GM21515 (cell line): Measurements from ENCODE around the gene EIPR1.
"Not testable (repeated sequence)": the region's sequence is repeated elsewhere in the genome, so short reads cannot be mapped to it uniquely, and the experiment has no call there.

Experiments
- ATAC-seq: cut with Tn5 transposase; IDR thresholded peaks from one replicate; pipeline ENCODE4 v1.9.1; 2021; ENCODE audit not compliant: unreplicated experiment

The EIPR1 gene

DNA sequence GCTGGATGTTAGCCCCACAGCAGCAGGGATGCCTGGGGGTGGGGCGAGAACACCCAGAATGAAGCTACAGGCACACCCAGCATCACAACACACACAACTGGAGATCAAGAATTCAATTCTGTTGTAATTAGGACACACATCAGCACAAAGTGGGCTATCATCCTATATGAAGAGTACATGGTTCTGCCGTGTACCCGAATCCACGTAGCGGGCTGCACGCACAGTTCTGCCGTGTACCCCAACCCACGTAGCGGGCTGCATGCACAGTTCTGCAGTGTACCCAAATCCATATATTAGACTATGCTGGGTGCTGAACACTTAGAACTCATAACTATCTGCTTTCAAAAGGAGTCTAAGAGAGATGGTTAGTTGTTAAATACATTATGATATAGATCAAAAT lies 86.5 kb downstream of the EIPR1 start:
- ATAC-seq, result no peak

DNA sequence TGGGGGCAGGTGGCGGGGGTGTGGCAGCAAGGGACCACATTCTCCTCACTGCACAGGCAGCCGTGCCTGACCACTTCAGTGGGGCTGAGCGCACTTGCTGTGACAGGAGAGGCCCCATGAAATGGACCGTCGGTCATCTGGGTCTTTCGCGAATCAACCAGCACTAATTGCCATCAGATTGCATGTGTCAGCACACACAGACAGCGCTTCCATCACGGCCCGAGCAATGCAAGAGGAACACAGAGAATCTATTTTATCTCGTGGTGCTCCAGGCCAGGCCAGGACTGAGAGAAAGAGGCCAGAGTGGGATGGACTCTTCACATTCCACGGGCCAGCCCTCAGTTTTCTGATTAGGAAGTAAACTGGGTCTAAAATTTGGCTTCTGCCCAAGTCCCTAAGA lies 87.0 kb downstream of the EIPR1 start:
- no peak for ATAC-seq

DNA sequence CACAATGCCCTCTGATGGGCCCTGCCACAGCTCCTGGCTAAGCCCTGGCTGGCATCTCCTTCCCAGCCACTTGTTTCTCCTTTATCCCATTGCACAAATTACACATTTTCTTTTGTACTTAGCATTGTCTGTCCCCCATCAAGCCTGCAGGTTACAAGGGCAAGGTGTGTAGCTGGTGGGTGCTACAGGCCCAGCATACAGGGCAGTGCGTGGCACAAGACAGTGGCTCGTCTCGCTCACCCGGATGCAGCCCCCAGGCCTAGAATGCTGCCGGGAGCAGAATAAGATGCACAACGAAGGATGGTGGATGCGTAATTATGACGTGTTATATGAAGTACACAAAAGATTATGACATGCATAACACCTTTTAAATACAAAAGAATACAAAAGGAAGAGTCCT lies 87.6 kb downstream of the EIPR1 start:
- ATAC-seq, result no peak

DNA sequence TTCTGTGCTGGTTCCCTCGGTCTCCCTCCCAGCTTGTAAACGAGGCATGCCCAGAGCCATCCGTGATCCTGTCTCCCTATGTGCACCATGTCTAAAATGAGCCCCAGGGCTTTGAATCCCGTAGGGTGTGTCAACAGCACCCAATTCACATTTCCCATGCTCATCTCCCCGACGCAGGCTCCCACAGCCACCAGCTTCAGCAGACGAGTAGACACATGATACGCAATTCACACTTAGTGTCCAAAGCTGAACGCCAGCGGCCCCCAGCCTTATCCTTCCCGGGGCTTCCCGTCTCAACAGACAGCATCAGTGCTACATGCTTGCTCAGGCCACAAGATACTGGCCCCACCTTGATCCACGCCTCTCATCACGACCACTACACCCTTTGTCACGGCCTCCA lies 88.1 kb downstream of the EIPR1 start:
- no peak for ATAC-seq

DNA sequence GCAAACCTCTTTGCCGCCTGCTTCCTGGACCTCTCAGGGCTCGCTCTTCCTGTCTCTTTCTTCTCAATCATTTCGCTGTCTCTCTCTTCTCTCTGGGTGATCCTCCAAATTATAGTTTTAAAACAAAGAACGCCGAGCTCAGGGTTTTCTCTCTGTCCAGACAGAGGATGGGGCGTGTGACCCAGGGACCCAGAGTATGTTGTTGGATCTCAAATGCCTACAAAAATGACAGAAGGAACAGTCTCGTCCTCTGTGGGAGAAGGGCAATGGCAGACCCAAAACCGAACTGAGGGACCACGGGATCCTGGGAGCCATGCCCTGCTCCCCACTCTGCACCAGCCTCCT lies 88.5 kb downstream of the EIPR1 start:
- no peak for ATAC-seq

DNA sequence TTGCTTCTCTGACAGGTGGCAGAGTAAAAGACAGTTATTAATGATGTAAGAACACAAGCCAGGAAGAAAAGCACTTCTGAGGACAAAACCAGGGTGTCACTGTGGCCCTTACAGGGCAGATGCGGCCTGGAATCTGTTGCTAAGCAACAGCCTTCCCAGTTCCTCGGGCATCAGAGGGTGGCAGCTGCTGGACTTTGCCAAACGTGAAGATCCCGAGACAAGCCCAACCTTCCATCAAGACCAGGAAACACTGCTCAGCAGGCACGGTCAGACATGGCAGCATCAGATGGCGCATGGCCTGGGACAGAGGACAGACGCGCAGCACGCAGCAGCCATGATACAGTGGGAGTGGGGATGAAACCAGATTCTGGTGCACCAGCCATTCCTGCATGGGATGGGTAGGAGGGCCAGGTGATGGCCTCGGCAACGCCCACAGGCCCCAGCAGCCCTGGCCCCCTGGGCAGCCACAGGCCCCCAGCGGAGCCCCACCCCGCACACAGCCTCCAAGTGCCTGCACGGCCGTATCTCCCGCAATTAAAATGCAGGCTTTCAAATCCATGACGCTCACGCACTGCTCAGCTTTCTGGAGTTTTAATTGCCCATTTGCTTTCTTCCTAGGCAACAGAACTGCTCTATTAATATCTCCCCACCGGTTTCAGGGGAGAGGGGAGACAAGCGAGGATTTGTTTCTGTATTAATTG lies 89.0 kb downstream of the EIPR1 start:
- ATAC-seq, result no peak

DNA sequence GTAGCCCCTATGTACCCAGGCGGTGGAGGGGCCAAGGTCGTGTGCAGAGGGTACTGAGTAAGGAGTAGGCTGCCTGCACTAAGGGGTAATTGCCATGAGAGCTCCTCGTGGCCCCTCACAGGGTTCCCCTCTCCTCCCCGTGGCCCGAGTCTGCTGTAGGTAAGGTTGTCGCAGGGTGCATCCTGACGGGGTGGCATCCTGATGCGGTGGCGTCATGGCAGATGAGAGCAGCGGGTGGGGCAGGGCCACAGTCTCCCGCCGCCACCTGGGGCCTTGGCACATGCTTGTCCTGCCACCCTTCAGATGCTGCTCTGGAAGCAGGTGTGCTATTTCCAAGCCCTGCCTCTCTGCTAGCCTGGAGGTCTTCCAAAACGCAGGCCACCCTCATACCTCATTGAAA lies 89.7 kb downstream of the EIPR1 start:
- ATAC-seq, result no peak

DNA sequence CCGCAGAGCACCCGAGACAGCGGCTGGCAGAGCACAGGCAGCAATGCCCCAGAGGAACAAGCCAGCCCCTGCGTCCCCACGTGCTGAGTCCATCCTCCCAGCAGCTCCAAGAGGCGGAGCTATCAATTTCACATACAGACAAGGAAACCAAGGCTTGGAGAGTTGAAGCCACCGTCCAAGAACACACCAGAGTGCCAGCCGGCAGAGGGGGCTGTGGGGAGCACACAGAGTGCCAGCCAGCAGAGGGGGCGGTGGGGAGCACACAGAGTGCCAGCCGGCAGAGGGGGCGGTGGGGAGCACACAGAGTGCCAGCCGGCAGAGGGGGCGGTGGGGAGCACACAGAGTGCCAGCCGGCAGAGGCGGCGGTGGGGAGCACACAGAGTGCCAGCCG lies 91.0 kb downstream of the EIPR1 start:
- not testable (repeated sequence) for ATAC-seq

DNA sequence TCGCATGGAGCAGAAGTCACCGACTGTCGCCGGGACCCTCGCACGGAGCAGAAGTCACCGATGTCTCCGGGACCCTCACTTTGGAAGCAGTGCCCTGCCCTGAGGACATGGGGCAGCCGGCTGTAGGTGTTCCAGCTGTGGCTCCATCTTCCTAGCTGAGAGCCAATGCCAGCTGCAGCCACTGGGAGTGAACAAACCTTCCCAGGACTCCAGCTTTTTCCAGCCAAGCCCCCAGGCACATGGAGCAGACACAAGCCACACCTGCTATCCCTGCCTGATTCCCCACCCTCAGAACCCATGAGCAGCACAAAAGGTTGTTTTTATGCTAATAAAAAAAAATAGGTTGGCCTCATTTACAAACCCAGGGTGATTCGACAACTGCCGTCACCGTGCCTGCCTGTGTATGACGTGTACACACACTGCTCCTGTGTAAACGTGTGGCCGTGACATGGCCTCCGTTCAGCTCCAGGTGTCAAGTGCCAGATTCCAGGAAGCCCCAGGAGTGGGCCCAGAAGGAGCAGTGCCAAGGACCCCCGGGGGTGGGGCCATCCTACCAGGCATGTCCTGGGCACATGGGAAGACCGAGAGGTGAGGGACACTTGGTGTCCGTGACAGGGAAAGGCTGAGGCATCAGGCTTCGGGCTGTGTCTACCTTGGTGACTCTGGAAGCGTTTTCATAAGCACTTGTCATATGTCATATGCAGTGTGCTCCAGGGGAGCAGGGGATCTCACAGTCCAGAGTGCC lies 91.5 kb downstream of the EIPR1 start:
- no peak for ATAC-seq

DNA sequence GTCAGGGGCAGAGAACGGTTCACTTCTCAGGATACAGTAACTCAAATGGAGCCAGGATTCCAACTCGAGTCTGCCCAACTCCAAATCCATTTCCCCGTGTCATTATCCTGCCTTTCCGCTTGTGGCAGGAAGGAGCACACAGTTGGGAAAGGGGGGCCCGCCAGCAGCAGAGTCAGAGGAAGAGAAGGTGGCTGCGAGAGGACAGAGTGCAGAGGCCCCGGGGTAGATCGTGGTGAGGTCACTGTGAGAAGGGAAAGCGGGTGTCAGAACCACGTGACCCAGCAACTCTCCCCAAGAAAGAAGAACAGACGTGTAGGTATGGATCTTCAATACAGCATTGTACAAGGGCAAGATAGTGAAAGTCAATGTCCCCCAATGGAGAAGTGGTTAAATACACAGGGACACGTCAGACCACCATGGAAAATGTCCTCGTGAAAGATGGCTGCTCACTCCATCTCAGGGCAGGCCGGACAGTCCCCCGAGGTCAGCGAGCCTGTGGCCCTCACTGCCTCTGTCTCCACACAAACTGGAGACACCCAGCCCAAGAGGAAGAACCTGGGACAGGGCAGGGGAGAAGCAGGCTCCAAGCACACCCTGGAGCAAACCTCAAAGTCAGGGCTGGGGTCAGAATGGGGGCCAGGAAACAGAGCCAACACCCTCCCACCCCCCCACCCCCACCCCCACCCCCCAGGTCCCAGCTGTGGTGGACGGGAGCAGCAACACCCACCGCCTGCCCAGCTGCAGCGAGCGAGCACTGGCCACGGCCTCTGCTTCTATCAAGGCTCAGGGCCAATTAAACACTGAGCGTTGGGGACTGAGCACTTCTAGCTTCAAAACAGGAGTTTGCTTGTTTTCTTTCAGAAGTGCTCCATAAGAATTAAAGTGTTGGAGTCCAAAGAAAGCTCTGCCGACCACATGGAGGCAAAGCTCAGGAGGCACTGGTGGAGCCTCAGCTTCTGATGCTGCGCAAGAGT lies 92.7 kb downstream of the EIPR1 start:
- ATAC-seq, result no peak

DNA sequence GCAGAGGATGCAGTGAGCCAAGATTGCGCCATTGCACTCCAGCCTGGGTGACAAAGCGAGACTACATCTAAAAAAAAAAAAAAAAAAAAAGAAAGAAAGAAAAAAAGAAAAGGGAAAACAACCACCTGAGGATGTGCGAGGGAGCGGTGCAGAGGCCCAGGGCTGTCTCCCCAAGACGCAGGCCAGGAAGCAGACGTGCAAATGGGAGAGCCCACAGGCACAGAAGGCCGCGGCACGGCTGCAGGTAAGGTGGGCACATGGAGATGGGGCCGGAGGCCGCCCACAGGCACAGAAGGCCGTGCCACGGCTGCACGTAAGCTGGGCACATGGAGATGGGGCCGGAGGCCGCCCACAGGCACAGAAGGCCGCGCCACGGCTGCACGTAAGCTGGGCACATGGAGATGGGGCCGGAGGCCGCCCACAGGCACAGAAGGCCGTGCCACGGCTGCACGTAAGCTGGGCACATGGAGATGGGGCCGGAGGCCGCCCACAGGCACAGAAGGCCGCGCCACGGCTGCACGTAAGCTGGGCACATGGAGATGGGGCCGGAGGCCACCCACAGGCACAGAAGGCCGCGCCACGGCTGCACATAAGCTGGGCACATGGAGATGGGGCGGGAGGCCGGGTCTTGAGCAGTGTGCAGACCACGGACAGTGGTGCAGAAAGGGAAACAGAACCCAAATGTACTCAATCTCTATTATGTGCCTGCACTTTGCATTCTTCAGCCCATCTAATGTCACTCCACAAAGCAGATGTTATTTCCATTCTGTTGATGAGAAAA lies 93.6 kb downstream of the EIPR1 start:
- ATAC-seq, result not testable (repeated sequence)

DNA sequence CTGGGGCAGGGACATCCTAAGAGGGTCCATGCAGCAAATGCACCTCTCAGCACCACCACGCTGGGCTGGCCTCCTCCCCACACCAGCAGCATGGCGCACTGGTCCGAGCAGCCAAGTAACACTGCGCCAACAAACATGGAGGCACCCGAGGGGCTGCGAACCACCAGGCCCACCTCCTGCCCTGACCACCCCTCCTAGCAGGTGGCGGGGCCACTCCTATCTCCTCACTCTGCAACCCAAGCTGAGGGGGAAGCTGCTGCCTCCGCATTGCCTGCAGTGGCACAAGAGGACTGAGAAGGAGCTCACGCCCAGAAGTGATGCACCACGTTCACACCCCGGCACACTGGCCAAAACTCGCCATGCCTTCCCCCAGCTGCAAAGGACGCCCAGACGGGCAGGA lies 94.4 kb downstream of the EIPR1 start:
- no peak for ATAC-seq

DNA sequence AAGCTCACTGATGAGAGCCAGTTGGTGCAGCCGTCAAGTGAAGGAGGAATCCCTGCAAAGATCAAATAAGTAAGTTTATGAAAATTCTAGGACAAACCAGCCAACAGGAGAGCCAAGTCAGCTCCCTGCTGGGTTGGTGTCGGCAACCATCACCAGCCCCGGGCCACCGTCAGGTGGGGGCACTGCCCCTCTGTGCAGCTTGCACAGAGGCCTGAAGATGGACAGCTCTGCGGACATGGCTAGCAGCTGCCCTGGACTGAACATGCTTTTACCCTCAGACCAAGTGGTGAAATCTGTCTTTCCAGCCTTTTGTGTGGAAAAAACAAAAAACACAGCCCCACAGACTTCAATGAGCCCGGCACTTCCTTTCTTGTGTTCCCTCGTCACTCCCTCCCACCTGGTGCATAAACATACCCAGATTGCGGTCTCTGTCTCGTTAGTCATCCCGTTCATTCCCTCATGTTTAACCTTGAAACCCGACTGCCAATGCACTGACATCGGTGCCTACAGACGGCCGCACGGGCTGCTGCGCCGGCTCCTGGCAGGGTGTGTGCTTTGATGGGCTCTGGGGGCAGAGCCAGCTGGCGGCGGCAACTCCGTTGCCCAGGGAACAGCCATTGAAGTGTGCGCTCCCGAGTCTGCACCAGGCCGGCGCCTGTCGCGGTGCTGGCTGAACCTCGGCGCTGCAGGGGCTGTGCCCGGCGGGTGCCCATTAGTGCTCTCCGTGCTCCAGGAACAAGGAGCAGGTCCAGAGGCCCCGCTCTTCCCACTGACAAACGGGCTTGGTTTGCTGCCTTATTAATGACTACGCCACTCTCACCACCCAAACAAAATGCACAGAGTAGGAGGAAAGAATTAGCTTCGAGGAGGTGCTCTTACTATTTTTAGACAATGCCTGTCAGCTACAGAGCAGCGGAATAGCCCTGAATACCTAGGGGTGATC lies 95.3 kb downstream of the EIPR1 start:
- ATAC-seq, result no peak

DNA sequence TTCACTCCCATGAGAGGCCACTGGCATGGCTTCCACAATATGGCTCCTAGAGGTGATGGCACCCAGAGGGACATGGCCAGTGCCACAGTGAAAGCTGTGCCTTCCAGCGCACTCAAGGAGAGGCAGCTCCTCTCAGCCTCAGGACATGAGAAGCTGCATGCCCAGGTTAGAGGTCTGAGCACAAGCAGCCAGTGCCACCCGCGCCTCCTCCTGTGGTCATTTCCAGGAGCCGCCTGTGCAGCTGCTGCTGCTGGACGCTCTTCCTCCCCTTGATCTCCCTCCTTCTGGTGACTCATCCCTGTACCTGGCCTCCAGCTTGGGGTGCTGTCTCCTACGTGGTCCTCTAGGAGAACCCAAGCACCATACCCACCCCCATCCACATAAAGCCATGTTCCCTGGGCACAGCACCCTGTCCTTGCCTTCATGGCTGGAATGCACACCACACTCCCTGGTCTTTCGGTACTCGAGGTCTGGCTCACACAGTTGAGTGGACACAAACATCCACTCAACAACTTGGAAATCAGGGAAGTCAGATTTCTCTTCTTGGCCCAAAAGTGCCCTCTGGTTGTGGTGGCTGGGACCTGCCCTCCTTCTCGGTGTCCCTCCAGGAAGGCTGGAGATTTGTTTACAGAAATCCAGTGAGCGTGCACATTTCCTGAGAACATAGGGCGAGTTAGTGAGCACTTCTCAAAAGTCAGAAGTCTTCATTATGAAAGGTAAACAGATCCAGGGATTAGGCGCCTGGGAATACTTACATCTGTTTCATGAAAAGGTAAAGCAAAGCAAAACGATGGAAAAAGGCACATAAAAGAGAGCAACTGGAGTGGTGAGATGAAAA lies 96.7 kb downstream of the EIPR1 start:
- ATAC-seq, result no peak

DNA sequence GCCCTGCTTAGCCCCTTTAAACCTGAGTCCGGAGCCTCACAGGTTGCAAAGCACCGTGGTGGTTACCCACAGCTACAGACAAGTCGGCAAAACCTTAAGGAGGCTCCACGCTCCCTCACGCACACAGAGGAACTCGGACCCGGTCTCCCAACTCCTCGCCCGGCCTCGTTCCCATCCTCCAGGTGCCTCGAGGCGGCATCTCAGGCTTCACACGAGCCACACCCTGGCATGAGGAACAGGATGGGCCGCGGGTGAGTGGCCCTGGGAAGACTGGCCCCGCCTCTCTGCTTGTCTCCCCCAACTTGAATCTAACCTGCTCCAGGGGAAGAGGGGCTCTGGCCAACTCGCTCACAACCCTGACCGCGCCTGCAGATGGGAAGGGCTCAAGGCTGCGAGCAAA lies 97.4 kb downstream of the EIPR1 start:
- ATAC-seq, result no peak

DNA sequence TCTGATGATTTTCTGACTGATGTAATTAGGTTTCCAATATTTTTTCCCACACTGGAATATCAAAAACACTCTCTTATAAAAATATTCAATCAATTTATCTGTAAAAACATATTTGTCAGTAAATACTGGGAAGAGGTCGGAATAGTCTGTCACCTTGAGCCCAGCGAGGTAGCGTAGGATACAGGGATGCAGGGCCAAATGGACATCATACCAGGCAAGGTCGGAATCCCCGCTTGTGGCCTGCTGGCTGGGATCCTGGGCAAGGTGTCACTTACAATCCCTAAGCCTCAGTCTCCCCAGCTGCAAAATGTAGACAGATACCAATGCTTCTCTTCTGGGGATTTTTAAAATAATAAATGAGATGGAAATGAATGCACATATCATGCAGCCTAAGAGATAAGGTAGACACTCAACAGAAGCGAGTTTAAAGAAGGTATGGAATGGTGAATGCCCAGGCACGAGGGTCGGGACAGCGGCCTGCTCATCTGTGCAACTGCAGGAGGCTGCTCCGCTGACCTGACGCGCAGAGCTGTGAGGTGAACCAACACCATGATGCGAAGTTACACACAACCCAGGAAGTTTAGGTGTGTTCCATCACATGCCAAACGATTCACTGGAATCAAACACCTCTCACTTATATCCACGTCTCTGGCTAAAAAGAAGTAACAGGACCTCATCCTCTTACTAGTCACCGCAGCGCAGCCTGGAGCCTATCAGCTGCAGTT lies 98.2 kb downstream of the EIPR1 start:
- no peak for ATAC-seq

DNA sequence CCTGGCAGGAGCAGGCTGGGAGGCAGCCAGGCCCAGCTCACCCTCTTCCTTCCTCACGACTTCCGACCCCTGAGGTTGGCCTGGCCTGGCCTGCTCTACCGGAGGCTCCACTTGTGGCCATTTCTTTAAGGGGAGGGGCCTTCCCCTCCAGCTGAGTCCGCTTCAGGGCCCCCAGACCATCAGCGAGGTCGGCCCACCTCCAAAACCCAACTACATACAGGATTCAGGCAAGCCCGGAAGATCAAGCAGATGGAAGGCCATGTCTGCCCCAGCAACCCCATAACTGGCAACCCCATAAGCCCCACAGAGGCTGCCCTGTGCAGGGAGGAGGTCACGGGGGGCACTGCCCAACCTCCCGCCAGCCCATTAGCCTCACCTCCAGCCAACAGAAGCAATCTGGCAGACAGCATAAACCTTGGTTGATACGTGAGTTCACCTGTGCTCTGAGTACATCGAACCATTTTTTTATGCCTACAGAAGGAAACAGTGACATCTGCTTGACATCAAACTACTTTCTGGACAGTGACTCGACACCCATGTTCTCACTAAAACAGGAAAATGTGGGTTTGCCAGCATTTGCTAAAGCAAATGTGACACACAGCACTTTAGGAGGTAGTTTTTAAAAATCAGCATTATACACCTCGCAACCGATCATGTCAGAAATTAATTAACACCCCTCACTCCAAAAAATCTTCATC lies 98.9 kb downstream of the EIPR1 start:
- ATAC-seq, result no peak
